Activated CD4-positive, alpha-beta T cell treated with anti-CD3 and anti-CD28 coated beads, Interleukin-2, Interleukin-4, amounts not matched to agents 100 ng/mL and 50 ng/mL, durations not matched to agents 16 hours and 8 hours (primary cell): ENCODE data around the gene SSH3.
A peak's percentile ranks its signal among the peaks of the same experiment; 100 is the strongest.

Source experiments
- DNase-seq: peaks from one replicate; pipeline ENCODE4 v3.0.0-alpha.2; 2020; ENCODE audit warnings: low spot score

The SSH3 gene

DNA sequence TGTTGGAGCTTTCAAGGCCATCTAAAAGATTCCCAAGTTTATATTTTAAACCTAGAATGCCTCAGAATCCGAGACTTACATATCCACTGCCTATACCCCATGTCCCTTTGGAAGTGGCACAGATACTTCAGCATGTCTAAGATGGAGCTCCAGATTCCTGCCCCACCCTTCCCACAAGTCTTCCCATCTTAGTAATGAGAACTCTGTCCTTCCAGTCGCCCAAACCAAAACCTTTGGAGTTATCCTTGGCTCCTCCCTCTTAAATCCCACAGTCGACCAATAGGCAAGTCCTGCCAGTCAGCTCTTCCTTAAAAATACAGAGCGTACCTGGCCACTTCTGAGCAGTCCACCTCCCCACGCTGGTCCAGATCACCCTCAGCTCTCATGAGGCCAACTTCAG lies 45.7 kb downstream of the SSH3 start:
- DNase-seq: no peak

DNA sequence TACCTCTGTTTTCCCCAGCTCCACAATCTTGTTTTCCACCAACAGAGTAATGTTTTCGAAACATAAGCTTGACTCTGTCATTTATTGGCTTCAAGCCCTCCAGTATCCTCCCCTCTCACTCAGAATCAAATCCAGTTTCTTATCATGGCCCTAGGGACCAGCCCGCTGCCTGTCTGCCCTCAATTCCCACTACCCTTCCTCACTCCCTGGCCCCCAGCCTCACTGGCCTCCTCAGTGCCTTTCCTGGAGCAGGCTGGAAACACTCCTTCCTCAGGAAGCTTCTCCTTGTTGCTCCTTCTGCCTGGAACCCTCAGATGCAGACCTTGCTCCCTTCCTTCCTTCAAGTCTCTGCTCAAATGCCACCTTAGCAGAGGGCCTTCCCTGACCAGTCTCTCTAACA lies 46.1 kb downstream of the SSH3 start:
- DNase-seq: no peak

DNA sequence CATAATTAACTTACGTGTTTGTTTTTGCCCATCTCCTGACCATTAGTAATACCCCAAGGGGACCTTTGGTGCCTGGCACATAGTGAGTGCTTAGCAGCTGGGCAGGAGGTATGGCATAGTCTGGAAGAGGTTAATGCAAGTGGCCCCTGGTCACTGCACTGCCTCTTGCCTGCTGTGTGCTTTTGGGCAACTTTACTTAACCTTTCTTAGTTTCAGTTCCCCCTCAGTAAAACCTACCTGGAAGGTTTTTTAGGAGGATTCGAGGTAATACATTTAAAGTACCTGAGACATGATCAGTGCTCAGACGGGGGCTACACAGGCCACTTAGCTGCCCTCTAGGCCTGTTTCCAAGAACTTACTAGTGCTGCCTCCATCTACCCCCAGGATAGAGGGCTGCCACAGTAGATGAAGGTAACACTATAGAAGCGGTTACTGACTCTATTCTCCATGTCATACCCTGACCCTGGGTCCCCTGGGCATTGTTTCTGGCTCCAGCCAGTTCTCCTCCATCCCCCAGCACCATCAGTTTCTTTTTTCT lies 46.7 kb downstream of the SSH3 start:
- no peak for DNase-seq

DNA sequence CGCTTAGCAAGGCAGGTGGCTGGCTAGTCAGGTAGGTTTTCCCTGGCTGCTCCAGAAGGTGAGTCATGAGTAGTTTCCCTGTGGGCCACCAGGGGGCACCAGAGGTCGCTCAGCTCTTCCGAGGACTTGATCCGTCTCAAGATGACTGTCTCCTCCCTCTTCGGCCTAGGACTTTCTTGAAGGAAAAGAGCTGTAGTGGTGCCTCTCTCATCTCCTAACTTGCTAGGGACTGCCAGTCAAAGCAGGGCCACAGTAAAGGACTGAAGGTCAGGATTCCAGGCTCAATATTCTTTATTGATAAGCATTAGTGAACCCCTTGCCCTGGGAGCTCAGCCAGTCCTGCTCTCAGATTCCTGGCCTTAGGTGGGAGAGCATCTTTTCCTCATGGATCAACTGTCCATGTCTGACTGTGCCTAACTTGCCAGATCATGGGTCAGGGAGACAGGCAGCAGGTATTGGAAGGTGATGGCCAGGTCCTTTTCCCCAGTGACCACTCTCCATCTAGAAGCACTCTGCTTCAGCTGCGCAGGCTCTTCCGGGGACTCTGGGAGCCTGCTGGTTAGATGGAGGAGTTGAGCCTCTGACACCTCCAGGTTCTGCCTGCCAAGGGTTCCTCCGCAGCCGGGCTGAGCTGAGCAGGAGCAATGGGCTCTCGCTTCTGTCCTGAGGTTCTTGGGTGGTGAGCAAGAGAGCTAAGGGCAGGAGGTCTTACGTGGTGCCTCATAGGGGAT lies 48.1 kb downstream of the SSH3 start:
- peak; percentile 66 for DNase-seq

- DNase-seq: peak; percentile 45
Observed at GRCh38 chr11:67352546-67353316, 49.4 kb downstream of the SSH3 start.

DNA sequence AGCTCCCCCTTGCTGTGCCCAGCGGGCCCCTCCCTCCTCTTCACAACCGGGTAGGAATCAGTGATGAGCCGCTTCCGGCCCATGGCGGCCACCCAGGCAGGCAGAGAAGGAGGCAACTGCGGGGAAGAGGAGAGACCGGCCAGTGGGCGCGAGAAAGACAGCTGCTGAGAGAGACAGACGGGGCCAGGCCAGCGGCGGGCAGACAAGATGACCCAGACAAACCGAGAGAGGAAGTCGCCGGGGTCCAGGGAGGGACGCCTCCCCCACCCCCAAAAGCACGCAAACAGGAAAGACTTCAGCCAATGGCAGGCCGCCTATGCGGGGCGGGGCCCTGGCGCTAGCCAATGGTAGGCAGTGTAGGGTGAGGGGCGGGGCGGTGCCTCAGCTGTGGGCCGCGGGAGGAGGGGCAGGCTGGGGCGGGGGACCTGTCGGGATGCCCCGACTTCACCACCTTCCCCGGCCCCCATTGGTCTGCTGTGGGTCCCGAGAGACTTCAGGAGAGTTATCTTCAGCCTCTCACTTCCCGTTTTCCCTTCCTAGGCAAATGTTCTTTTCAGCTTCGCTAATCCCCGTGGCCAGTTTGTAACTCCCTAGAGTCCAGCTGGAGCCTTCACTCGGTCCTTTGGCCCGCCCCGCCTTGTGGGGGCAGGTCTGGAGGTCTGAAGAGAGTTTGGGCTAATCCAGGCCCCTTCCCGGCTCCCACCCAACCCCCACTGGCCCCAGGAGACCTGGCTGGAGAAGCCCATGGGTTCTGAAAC lies 50.2 kb downstream of the SSH3 start, which contains the start of gene POLD4:
Gene POLD4 (minus strand): TSS at position 230 of the 758 bp plus-strand sequence. CDS start 147 bp downstream, at position 83.
- DNase-seq: peak; percentile 96

GRCh38 chr11:67354075-67355022 lies 51.0 kb downstream of the SSH3 start:
- DNase-seq: no peak

GRCh38 chr11:67355023-67355793 lies 51.9 kb downstream of the SSH3 start:
- no peak for DNase-seq

GRCh38 chr11:67355794-67356386 lies 52.6 kb downstream of the SSH3 start:
- DNase-seq: no peak

DNA sequence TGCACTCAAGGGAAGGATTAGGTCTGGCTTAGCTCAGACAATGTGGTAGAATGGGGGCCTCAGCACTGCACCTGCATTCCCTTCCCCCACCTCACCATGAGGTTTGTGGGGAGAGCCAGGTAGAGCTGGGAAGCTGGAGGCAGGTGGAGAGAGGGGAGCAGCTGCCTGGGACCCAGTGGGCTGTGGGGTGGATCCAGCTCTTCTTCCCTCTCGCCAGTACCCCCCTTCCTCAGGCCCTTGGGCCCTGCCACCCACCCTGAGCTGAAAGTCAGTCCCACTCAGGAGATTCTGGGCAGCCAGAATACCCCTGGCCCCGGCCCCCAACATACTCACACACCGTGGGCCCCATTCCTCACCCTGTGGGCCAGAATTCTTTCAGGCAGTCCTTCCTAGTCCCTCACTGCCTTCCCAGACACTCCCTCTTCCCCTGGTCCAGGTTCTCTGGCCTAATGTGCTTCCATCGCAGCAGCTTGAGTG lies 53.1 kb downstream of the SSH3 start:
- no peak for DNase-seq

GRCh38 chr11:67356864-67357561 lies 53.7 kb downstream of the SSH3 start:
- peak; percentile 82 for DNase-seq

DNA sequence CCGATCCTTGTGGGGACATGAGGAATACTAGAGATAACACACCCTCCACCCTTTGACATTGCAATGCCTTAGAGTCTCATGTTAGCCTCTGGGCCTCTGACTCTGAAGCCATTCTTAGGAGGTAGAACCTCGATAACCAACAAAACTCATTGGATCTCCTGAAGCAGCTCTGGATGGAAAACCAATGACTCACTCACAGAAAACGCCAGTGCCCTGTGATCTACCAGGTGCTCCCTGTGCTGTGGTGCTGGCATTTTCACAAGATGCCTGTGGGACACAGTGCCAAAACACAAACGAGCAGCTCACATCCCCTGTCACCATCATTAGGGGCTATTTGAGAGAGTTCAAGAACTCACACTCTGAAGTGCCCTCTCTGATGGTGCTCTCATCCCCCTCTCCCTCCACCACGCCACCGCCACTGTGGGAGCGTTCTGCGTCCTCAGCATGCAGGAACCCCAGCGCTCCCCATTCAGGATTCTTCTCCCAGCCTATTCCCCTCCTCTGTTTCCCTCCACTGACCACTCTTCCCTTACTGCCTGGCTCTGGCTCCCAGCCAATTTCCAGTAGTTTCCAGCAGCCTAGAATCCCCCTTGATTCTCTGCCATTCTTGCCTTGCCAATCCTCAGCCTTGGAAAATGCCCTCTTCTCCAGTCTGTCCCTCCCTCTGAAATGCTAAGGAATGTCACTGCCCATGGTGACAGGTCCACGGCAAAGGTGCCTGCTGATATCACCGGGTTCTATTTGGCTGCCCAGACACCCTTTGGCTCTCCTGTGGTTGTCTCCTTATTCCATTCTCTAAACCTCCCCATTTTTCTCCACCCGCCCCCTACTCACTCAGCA lies 54.7 kb downstream of the SSH3 start:
- DNase-seq: no peak
